SK-N-SH (cell line): Measurements from ENCODE around the gene UBE2S. TPM values are rescaled to one million over a fixed set of nuclear protein-coding genes. Genes with fewer than 3 reads are reported as not detected.

Experiments used
- CTCF ChIA-PET: fragments of 300-600, 350-600 bp; formaldehyde crosslinking; extraction: SDS; loops from one replicate; lab custom pipeline; 2021; lab: Yijun Ruan, JAX
- POLR2A ChIA-PET: fragments of 350-600 bp; sonication (Branson Sonifier 250); formaldehyde crosslinking; extraction: SDS; loops from one replicate; lab custom pipeline; 2020; ENCODE audit warnings: antibody characterized with exemption, inconsistent platforms; lab: Yijun Ruan, JAX
- DNase-seq: peaks from one replicate; pipeline ENCODE4 v3.0.0; 2012
- H2AFZ ChIP-seq: fragments of 200-600 bp; sonication (generic); 2 replicates; pipeline ENCODE4 v1.8.1; 2016; ENCODE audit warnings: antibody characterized with exemption, mild to moderate bottlenecking, low read depth
- H3F3A ChIP-seq: fragments of 200-600 bp; sonication (generic); replicated peaks from 2 replicates; pipeline ENCODE3; 2016; ENCODE audit warnings: antibody characterized with exemption, mild to moderate bottlenecking; ENCODE audit not compliant: insufficient read depth
- H3K27ac ChIP-seq, 2 experiments: fragments of 200-500 bp in 1 of 2; fragments of 200-600 bp in 1 of 2; sonication (Bioruptor generic) in 1 of 2; sonication (generic), shearing (Covaris generic) in 1 of 2; 2 replicates each; pipeline versions ENCODE4 v1.5.1 to v1.6.1; 2014 to 2016; ENCODE audit warnings: low read depth in 2 of 2, inconsistent platforms in 1 of 2, low read length in 1 of 2, mild to moderate bottlenecking in 1 of 2, mixed read lengths in 1 of 2
- H3K27me3 ChIP-seq: fragments of 200-600 bp; sonication (generic), shearing (Covaris generic); 2 replicates; pipeline ENCODE4 v1.6.1; 2016; ENCODE audit warnings: mixed run types; ENCODE audit not compliant: insufficient read depth
- H3K36me3 ChIP-seq, 2 experiments: fragments of 200-500 bp in 1 of 2; fragments of 200-600 bp in 1 of 2; sonication (Bioruptor generic) in 1 of 2; sonication (generic) in 1 of 2; replicated peaks in 1 of 2; 2 replicates each; pipeline versions ENCODE3 to v1.5.1; 2014 to 2016; ENCODE audit warnings: low read length in 1 of 2, mild to moderate bottlenecking in 1 of 2; ENCODE audit not compliant: insufficient read depth in 2 of 2, control insufficient read depth in 1 of 2
- H3K4me1 ChIP-seq, 2 experiments: fragments of 200-500 bp in 1 of 2; fragments of 200-600 bp in 1 of 2; sonication (Bioruptor generic) in 1 of 2; sonication (generic), shearing (Covaris generic) in 1 of 2; 2 replicates each; pipeline versions ENCODE4 v1.5.1 to v1.6.1; 2014 to 2016; ENCODE audit warnings: low read depth in 1 of 2, low read length in 1 of 2, mixed run types in 1 of 2; ENCODE audit not compliant: insufficient read depth in 2 of 2, control insufficient read depth in 1 of 2
- H3K4me2 ChIP-seq: fragments of 200-600 bp; sonication (generic), shearing (Covaris generic); 2 replicates; pipeline ENCODE4 v1.6.1; 2017; ENCODE audit warnings: mixed run types
- H3K4me3 ChIP-seq, 2 experiments: fragments of 200-500 bp in 1 of 2; fragments of 200-600 bp in 1 of 2; sonication (Bioruptor generic) in 1 of 2; sonication (generic), shearing (Covaris generic) in 1 of 2; 2 replicates each; pipeline versions ENCODE4 v1.5.1 to v1.8.1; 2014 to 2016; ENCODE audit warnings: low read depth in 2 of 2, inconsistent platforms in 1 of 2, low read length in 1 of 2, mild to moderate bottlenecking in 1 of 2, mixed read lengths in 1 of 2, moderate library complexity in 1 of 2
- H3K79me2 ChIP-seq: fragments of 200-600 bp; sonication (generic); 2 replicates; pipeline ENCODE4 v1.8.1; 2017; ENCODE audit warnings: mild to moderate bottlenecking; ENCODE audit not compliant: insufficient read depth
- H3K9ac ChIP-seq: fragments of 200-600 bp; sonication (generic); 2 replicates; pipeline ENCODE4 v1.6.1; 2017; ENCODE audit warnings: mixed run types
- H3K9me2 ChIP-seq: fragments of 200-600 bp; sonication (generic); 2 replicates; pipeline ENCODE4 v1.6.1; 2017; ENCODE audit warnings: mixed run types
- H3K9me3 ChIP-seq: fragments of 200-600 bp; sonication (generic); 2 replicates; pipeline ENCODE4 v1.6.1; 2017; ENCODE audit warnings: mixed run types, mild to moderate bottlenecking, moderate library complexity
- H4K20me1 ChIP-seq: fragments of 200-600 bp; sonication (generic); 2 replicates; pipeline ENCODE4 v1.6.1; 2017; ENCODE audit warnings: mild to moderate bottlenecking, mixed run types; ENCODE audit not compliant: insufficient read depth
- CHD2 ChIP-seq: fragments of 150-350 bp; IDR thresholded peaks from 2 replicates; pipeline ENCODE4 v1.6.1; 2018; ENCODE audit warnings: low read length; ENCODE audit not compliant: partially characterized antibody
- ELF1 ChIP-seq: IDR thresholded peaks from 2 replicates; pipeline ENCODE4 v1.4.0; 2012
- EZH2phosphoT487 ChIP-seq: fragments of 200-600 bp; sonication (generic); IDR thresholded peaks from 2 replicates; pipeline ENCODE4 v1.6.1; 2017; ENCODE audit warnings: low read depth, mixed run types, mild to moderate bottlenecking, antibody characterized with exemption, moderate library complexity, borderline replicate concordance
- FOSL2 ChIP-seq: IDR thresholded peaks from 2 replicates; pipeline ENCODE4 v1.4.0; 2012; ENCODE audit warnings: low read depth, mild to moderate bottlenecking, moderate library complexity, borderline replicate concordance
- FOXJ3 ChIP-seq: sonication (generic); formaldehyde crosslinking; IDR thresholded peaks from 2 replicates; pipeline ENCODE4 v1.5.1; 2020; ENCODE audit warnings: mild to moderate bottlenecking, missing genetic modification reagents
- GABPA ChIP-seq: IDR thresholded peaks from 2 replicates; pipeline ENCODE4 v1.4.0; 2012; ENCODE audit warnings: low read depth, mild to moderate bottlenecking
- JUND ChIP-seq: IDR thresholded peaks from 2 replicates; pipeline ENCODE4 v1.4.0; 2012
- MAX ChIP-seq: IDR thresholded peaks from 2 replicates; pipeline ENCODE4 v1.4.0; 2012; ENCODE audit warnings: low read depth
- MEF2A ChIP-seq: IDR thresholded peaks from 2 replicates; pipeline ENCODE4 v1.4.0; 2012; ENCODE audit warnings: low read depth, borderline replicate concordance
- NRF1 ChIP-seq: IDR thresholded peaks from 2 replicates; pipeline ENCODE4 v1.6.1; 2012; ENCODE audit warnings: low read depth, mild to moderate bottlenecking, low read length
- POLR2AphosphoS5 ChIP-seq: IDR thresholded peaks from 2 replicates; pipeline ENCODE4 v1.6.1; 2012; ENCODE audit warnings: low read depth, low read length
- RXRA ChIP-seq: IDR thresholded peaks from 2 replicates; pipeline ENCODE4 v1.4.0; 2012; ENCODE audit warnings: low read depth, mild to moderate bottlenecking, borderline replicate concordance
- SIN3A ChIP-seq: IDR thresholded peaks from 2 replicates; pipeline ENCODE4 v1.6.1; 2012; ENCODE audit warnings: low read depth, mild to moderate bottlenecking, low read length, moderate library complexity, borderline replicate concordance
- SMC3 ChIP-seq: IDR thresholded peaks from 2 replicates; pipeline ENCODE4 v1.6.1; 2012; ENCODE audit warnings: low read depth, low read length, improper control_type of control experiment
- TAF1 ChIP-seq: IDR thresholded peaks from 2 replicates; pipeline ENCODE4 v1.6.1; 2012; ENCODE audit warnings: low read depth, mild to moderate bottlenecking, low read length, moderate library complexity, borderline replicate concordance
- TCF12 ChIP-seq: IDR thresholded peaks from 2 replicates; pipeline ENCODE4 v1.4.0; 2012
- USF1 ChIP-seq: IDR thresholded peaks from 2 replicates; pipeline ENCODE4 v1.4.0; 2012; ENCODE audit warnings: low read depth, borderline replicate concordance
- WGBS: methylation state at CpG from one replicate; pipeline ENCODE4 v1.1.6; 2017; ENCODE audit warnings: low lambda C conversion rate; 5-methylcytosine and 5-hydroxymethylcytosine counted together
- polyA plus RNA-seq, 3 experiments: library from polyadenylated mRNA; depleted of rRNA; stranded (reverse); fragments of >200 nt; gene quantifications; 2 replicates each; pipeline ENCODE4 v1.2.3, GENCODE V29; 2012
- TF ChIP-seq, protein P1 (sequence below): IDR thresholded peaks from 2 replicates; pipeline ENCODE4 v1.4.0; 2012; ENCODE audit warnings: low read depth, borderline replicate concordance
- TF ChIP-seq, protein P2 (sequence below): IDR thresholded peaks from 2 replicates; pipeline ENCODE4 v1.6.1; 2012; ENCODE audit warnings: mild to moderate bottlenecking, low read depth, low read length, moderate library complexity

UBE2S gene
- polyA plus RNA-seq, 1 of the 3 experiments (the other 2 are of a cell fraction) = 133 TPM

DNA sequence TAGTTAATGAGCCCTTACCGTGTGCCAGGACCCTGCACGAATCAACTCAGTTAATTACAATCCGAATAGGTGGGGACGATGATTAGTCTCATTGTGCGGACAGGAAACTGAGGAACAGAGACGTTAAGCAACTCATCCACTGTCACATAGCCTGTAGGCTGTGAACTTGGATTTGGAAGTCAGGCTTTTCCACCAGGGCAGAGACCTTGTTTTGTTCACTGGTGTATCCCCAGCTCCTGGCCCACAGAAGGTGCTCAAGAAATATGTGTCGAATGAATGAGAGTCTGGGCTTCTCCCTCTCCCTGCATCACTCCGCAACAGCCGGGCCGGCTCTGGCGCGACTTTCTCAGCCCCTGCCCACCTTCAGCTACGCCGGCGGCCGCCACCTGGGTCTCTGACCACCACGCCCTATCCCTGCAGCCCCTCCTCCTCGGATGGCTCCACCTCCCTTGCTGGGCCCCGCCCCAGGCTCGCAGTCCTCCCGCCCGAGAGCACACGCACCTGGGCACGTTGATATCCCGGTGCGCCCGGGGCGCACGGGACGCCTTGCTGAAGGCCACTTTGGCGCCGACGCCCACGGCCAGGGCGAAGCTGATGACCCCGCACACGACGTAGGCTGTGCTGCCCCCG lies 34.2 kb upstream of the UBE2S start (continued):
- TF ChIP-seq, protein P1, sequence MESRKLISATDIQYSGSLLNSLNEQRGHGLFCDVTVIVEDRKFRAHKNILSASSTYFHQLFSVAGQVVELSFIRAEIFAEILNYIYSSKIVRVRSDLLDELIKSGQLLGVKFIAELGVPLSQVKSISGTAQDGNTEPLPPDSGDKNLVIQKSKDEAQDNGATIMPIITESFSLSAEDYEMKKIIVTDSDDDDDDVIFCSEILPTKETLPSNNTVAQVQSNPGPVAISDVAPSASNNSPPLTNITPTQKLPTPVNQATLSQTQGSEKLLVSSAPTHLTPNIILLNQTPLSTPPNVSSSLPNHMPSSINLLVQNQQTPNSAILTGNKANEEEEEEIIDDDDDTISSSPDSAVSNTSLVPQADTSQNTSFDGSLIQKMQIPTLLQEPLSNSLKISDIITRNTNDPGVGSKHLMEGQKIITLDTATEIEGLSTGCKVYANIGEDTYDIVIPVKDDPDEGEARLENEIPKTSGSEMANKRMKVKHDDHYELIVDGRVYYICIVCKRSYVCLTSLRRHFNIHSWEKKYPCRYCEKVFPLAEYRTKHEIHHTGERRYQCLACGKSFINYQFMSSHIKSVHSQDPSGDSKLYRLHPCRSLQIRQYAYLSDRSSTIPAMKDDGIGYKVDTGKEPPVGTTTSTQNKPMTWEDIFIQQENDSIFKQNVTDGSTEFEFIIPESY = no peak
- no peak for TF ChIP-seq TCF12
- TF ChIP-seq RXRA = no peak
- no peak for TF ChIP-seq JUND
- no peak for TF ChIP-seq TAF1
- TF ChIP-seq SMC3 = no peak
- TF ChIP-seq MAX = no peak
- no peak for TF ChIP-seq ELF1

DNA sequence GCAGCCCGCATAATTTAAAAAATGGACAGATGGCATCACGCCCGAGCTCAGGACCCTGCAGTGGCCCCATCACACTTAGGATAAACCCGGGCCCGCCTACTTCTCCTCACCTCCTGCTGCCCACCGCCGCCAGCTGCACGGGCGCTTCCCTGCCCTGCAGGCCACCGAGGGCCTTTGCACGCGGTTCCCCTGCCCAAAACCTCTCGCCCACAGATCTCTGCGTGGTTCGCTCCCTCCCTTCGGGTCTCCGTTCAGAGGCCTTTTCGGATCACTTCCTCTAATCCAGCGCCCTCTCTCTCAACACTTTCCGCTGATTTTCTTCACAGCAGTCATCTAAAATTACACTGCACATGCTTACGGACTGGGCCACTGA lies 33.7 kb upstream of the UBE2S start:
- WGBS = 39% methylated on average over 21 of the region's 21 CpGs
- ChIA-PET CTCF (interaction anchor here (0.6 to 2.3 kb wide), 6 partner anchors 22 to 63 kb away, joined by 3 to 9 read pairs (median 4); no protein-coding TSS in a partner anchor), POLR2A (no interaction called here)
- no peak overlapping the region for H3K27ac ChIP-seq
- H3K79me2 ChIP-seq = no peaks in the 10 kb centered on the region
- DNase-seq = no peak
- no peaks in the 10 kb centered on the region for H3F3A ChIP-seq
- no peak overlapping the region for H2AFZ ChIP-seq
- no peaks in the 10 kb centered on the region for H3K9me3 ChIP-seq
- no peak overlapping the region for H3K4me2 ChIP-seq
- peaks cover 0 to 6% of the 10 kb centered on the region in 2 experiments; a peak in 1 of 4 replicates for H3K4me1 ChIP-seq
- H3K36me3 ChIP-seq = no peaks in the 10 kb centered on the region
- peaks cover 51% of the 10 kb centered on the region for H3K27me3 ChIP-seq
- H3K4me3 ChIP-seq = no peak overlapping the region; a peak in 1 of 4 replicates
- H3K9ac ChIP-seq = no peak overlapping the region
- no peak for TF ChIP-seq SIN3A
- no peak for TF ChIP-seq NRF1
- TF ChIP-seq POLR2AphosphoS5 = no peak
- TF ChIP-seq GABPA = no peak
- no peak for TF ChIP-seq FOSL2
- TF ChIP-seq MAX = no peak
- TF ChIP-seq CHD2 = no peak
- no peak for TF ChIP-seq FOXJ3
- no peak for TF ChIP-seq MEF2A
- no peak for TF ChIP-seq EZH2phosphoT487
- no peak for TF ChIP-seq ELF1
- TF ChIP-seq, protein P2, sequence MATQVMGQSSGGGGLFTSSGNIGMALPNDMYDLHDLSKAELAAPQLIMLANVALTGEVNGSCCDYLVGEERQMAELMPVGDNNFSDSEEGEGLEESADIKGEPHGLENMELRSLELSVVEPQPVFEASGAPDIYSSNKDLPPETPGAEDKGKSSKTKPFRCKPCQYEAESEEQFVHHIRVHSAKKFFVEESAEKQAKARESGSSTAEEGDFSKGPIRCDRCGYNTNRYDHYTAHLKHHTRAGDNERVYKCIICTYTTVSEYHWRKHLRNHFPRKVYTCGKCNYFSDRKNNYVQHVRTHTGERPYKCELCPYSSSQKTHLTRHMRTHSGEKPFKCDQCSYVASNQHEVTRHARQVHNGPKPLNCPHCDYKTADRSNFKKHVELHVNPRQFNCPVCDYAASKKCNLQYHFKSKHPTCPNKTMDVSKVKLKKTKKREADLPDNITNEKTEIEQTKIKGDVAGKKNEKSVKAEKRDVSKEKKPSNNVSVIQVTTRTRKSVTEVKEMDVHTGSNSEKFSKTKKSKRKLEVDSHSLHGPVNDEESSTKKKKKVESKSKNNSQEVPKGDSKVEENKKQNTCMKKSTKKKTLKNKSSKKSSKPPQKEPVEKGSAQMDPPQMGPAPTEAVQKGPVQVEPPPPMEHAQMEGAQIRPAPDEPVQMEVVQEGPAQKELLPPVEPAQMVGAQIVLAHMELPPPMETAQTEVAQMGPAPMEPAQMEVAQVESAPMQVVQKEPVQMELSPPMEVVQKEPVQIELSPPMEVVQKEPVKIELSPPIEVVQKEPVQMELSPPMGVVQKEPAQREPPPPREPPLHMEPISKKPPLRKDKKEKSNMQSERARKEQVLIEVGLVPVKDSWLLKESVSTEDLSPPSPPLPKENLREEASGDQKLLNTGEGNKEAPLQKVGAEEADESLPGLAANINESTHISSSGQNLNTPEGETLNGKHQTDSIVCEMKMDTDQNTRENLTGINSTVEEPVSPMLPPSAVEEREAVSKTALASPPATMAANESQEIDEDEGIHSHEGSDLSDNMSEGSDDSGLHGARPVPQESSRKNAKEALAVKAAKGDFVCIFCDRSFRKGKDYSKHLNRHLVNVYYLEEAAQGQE = no peak
- no peak for TF ChIP-seq USF1
- H3K9me2 ChIP-seq = no peaks in the 10 kb centered on the region
- no peaks in the 10 kb centered on the region for H4K20me1 ChIP-seq
